ACC112 (cell line): ENCODE measurements around the gene GON4L.
"Not testable (repeated sequence)": the region's sequence is repeated elsewhere in the genome, so short reads cannot be mapped to it uniquely, and the experiment has no call there.

Experiments
- H2AFZ ChIP-seq: fragments of 200-600 bp; sonication (generic); one replicate; pipeline ENCODE4 v1.6.0; 2017; ENCODE audit warnings: antibody characterized with exemption, low read length; ENCODE audit not compliant: unreplicated experiment
- H3K27ac ChIP-seq: fragments of 200-600 bp; sonication (generic); 2 replicates; pipeline ENCODE4 v1.5.1; 2014; ENCODE audit warnings: low read depth, mild to moderate bottlenecking, antibody characterized with exemption, low read length, moderate library complexity
- H3K27me3 ChIP-seq: fragments of 200-600 bp; sonication (generic); 2 replicates; pipeline ENCODE4 v1.6.1; 2014; ENCODE audit warnings: mild to moderate bottlenecking, antibody characterized with exemption, low read length, moderate library complexity, mixed read lengths; ENCODE audit not compliant: insufficient read depth
- H3K36me3 ChIP-seq: fragments of 200-600 bp; sonication (generic); 2 replicates; pipeline ENCODE4 v1.6.1; 2016; ENCODE audit warnings: mild to moderate bottlenecking, antibody characterized with exemption, low read length, moderate library complexity, mixed read lengths; ENCODE audit not compliant: insufficient read depth
- H3K4me1 ChIP-seq: fragments of 200-600 bp; sonication (generic); one replicate; pipeline ENCODE4 v1.6.1; 2016; ENCODE audit warnings: low read length, mixed read lengths; ENCODE audit not compliant: insufficient read depth, unreplicated experiment, control insufficient read depth
- H3K4me3 ChIP-seq: fragments of 200-600 bp; sonication (generic); 2 replicates; pipeline ENCODE4 v1.5.1; 2014; ENCODE audit warnings: mild to moderate bottlenecking, low read depth, low read length
- H3K79me2 ChIP-seq: fragments of 200-600 bp; sonication (generic); one replicate; pipeline ENCODE4 v1.6.0; 2016; ENCODE audit warnings: low read length; ENCODE audit not compliant: control insufficient read depth, unreplicated experiment, insufficient read depth

Gene GON4L

DNA sequence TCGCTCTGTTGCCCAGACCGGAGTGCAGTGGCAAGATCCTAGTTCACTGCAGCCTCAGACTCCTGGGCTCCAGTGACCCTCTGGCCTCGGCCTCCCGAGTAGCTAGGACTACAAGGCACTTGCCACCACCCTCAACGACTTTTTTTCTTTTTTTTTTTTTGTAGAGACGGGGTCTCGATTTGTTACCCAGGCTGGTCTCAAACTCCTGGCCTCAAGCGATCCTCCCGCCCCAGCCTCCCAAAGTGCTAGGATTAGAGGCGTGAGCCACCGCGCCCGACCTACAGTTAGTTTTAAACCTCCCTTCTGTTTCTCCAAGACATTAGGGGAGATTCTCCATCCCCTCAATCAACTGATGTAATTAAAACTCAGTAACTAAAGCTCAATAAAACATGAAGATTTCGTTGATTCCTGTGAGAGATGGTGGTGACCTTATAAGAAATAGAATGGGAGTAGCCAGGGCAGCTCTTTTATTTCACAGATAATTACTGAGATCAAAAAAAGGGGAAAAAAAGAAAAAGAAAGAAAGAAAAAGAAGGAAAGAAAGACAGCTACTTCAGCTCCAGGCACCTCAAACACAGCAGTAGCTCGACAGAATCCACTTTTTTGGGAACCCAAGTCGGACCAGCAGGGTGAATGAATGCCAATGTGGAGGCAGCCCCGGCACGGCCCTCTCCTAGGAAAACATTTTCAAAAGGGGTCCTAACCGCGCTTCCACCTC lies 598 bp downstream of the GON4L start:
- Histone ChIP-seq H2AFZ (peak overlapping the region; percentile 81), H3K36me3 (peaks cover 14% of the 10 kb centered on the region), H3K4me3 (peak overlapping the region; percentile 87), H3K4me1 (peaks cover 23% of the 10 kb centered on the region), H3K27me3 (no peaks in the 10 kb centered on the region), H3K79me2 (peaks cover 49% of the 10 kb centered on the region), H3K27ac (peak overlapping the region; percentile 35; the same call in 1 of the 2 replicates)

- no peaks in the 10 kb centered on the region for H3K4me1 ChIP-seq
- no peak overlapping the region for H3K27ac ChIP-seq
- H2AFZ ChIP-seq, result no peak overlapping the region
- H3K27me3 ChIP-seq, result no peaks in the 10 kb centered on the region
- H3K36me3 ChIP-seq, result peaks cover 26% of the 10 kb centered on the region
- no peak overlapping the region for H3K4me3 ChIP-seq
- H3K79me2 ChIP-seq, result peaks cover 51% of the 10 kb centered on the region
Observed at GRCh38 chr1:155850345-155850744, 6.7 kb downstream of the GON4L start.

DNA sequence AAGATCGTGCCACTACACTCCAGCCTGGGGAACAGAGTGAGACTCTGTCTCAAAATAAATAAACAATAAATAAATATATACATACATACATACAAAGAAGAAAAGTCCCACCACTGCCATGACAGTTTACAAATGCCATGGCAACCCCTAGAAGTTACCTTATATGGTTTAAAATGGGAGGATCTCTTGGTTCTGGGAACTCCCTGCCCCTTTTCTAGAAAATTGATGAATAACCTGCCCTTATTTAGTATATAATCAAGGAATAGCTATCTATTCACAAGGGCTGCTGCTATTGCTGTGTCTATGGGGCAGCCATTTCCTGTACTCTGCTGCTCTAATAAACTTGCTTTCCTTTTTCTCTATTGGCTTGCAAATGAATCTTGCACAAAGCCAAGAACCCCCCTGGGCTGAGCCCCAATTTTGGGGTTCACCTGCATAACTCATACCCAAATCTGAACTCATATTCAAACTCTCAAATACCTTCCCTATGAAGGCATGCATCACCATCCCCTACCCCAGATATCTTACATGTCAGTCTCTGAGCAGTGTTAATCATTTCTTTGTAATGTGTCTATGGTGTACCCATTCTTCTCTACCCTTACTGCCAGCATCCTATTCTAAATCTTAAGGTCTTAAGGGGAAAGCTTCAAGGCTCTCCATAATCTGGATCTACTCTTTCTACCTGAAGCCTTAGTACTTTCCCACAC lies 9.0 kb downstream of the GON4L start:
- H2AFZ ChIP-seq, result no peak overlapping the region
- no peak overlapping the region for H3K27ac ChIP-seq
- no peaks in the 10 kb centered on the region for H3K4me1 ChIP-seq
- H3K79me2 ChIP-seq, result peaks cover 57% of the 10 kb centered on the region
- H3K27me3 ChIP-seq, result no peaks in the 10 kb centered on the region
- no peak overlapping the region for H3K4me3 ChIP-seq
- H3K36me3 ChIP-seq, result peaks cover 28% of the 10 kb centered on the region

DNA sequence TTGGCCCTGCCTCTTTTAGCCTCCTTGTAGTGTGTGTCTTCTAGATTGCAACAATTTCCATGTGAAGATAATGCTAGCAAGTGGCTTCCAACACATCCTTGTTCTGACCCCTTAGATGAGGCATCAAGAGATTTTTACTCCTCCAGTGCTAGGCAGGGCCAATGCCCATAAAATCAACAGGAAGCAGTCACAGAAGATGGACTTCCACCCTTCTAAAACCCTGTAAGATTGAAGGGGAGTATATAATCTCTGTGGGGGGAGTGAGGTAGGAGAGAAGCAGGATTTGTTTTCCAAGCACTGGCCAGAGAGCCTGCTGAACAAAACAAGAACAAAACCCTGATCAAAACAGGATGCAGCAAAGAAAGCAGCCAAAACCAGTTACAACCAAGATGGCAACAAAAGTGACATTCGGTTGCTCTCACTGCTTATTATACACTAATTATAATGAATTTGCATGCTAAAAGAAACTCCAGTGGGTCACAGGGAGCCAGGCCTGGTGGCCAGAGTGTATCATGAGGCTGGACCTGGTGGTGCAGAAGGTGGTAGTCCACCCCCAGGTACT lies 12.1 kb downstream of the GON4L start:
- H3K4me1 ChIP-seq, result no peaks in the 10 kb centered on the region
- no peaks in the 10 kb centered on the region for H3K27me3 ChIP-seq
- H3K36me3 ChIP-seq, result peaks cover 24% of the 10 kb centered on the region
- no peak overlapping the region for H3K27ac ChIP-seq
- no peak overlapping the region for H3K4me3 ChIP-seq
- H2AFZ ChIP-seq, result no peak overlapping the region
- H3K79me2 ChIP-seq, result peaks cover 42% of the 10 kb centered on the region

GRCh38 chr1:155840386-155840785 lies 16.6 kb downstream of the GON4L start:
- Histone ChIP-seq H3K4me3 (no peak overlapping the region), H3K4me1 (no peaks in the 10 kb centered on the region), H3K27me3 (no peaks in the 10 kb centered on the region), H3K36me3 (peaks cover 16% of the 10 kb centered on the region), H3K79me2 (peaks cover 37% of the 10 kb centered on the region), H2AFZ (no peak overlapping the region), H3K27ac (no peak overlapping the region)

DNA sequence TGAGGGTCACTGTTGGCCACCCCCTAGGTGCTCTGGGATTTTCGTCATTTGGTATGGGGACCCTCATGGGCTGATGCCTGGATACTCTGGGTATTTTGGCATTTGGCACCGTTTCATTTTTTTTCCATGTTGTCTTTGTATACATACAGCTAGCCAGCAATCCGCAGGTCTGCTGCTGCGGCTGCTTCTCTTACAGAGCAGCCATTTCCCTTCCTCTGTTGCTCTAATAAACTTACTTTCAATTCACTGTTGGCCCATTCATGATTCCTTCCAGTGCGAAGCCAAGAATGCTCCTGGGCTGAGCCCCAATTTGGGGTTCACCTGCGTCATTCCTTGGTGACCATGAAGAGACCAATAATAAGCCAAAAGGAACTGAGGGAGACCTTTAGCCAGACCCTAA lies 21.5 kb downstream of the GON4L start:
- Histone ChIP-seq H3K27ac (no peak overlapping the region), H3K27me3 (no peaks in the 10 kb centered on the region), H2AFZ (no peak overlapping the region), H3K4me1 (no peaks in the 10 kb centered on the region), H3K79me2 (peaks cover 16% of the 10 kb centered on the region), H3K4me3 (no peak overlapping the region), H3K36me3 (peaks cover 3% of the 10 kb centered on the region; the same call in 1 of the 2 replicates)

- H3K27ac ChIP-seq, result peak overlapping the region; percentile 45; the same call in 1 of the 2 replicates
- not testable (repeated sequence) for H3K4me1 ChIP-seq, H3K4me3 ChIP-seq, H3K27me3 ChIP-seq, H2AFZ ChIP-seq, H3K36me3 ChIP-seq
- peaks cover 13% of the 10 kb centered on the region for H3K79me2 ChIP-seq
Observed at GRCh38 chr1:155834927-155835399, 22.1 kb downstream of the GON4L start.

GRCh38 chr1:155834296-155834926 lies 22.6 kb downstream of the GON4L start:
- Histone ChIP-seq H3K79me2 (peaks cover 10% of the 10 kb centered on the region), H3K4me1 (no peaks in the 10 kb centered on the region), H3K27me3 (no peaks in the 10 kb centered on the region), H3K36me3 (peaks cover 3% of the 10 kb centered on the region; the same call in 1 of the 2 replicates), H2AFZ (no peak overlapping the region), H3K27ac (peak overlapping the region; percentile 45; the same call in 1 of the 2 replicates), H3K4me3 (no peak overlapping the region)

GRCh38 chr1:155833665-155834295 lies 23.2 kb downstream of the GON4L start:
- no peak overlapping the region for H3K27ac ChIP-seq
- H3K36me3 ChIP-seq, result peaks cover 3% of the 10 kb centered on the region; the same call in 1 of the 2 replicates
- peaks cover 7% of the 10 kb centered on the region for H3K79me2 ChIP-seq
- no peak overlapping the region for H3K4me3 ChIP-seq
- H2AFZ ChIP-seq, result no peak overlapping the region
- no peaks in the 10 kb centered on the region for H3K27me3 ChIP-seq
- no peaks in the 10 kb centered on the region for H3K4me1 ChIP-seq
